HG02798 (cell line): ENCODE data around the gene GALNT17.

ENCODE experiments used
- ATAC-seq: cut with Tn5 transposase; IDR thresholded peaks from one replicate; pipeline ENCODE4 v1.9.1; 2021; ENCODE audit warnings: mild to moderate bottlenecking; ENCODE audit not compliant: unreplicated experiment, poor library complexity

Gene GALNT17

DNA sequence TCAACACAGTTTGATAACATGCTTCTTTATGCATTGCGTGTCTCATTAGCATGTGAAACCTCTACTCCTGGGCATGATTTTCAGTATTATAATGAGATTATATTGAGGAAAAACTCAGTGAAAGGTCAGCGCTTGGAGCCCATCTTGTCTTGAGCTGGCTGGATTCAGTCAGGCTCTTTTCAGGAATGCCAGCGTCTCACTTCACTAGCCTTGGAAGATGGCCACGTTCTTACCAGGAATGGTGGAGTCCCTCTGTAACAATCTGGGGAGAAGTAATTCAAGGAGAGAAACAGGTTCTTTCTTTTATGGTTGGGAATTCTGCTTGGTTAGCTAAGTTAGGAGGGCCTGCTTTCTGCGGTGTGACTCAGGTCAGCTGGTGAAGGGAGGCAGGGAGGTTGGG is 241.0 kb downstream of the GALNT17 start:
- no peak for ATAC-seq

DNA sequence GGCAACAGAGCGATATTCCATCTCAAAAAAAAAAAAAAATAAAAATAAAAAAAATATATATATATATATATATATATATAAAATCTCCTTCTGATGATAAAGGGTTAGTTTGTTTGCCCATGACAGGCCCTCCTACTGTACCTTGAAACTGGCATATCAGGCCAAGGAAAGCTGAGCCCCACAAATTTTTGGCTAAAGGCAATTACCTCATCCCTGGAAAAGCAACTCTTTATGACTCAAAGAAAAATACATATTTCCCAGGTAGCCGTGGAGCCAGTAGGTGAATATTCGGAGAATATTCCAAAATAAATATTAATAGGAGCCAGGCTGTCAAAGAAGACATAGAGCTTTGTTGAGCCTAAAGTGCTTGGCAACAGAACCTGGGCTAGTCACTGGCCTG is 245.1 kb downstream of the GALNT17 start:
- ATAC-seq, result no peak

DNA sequence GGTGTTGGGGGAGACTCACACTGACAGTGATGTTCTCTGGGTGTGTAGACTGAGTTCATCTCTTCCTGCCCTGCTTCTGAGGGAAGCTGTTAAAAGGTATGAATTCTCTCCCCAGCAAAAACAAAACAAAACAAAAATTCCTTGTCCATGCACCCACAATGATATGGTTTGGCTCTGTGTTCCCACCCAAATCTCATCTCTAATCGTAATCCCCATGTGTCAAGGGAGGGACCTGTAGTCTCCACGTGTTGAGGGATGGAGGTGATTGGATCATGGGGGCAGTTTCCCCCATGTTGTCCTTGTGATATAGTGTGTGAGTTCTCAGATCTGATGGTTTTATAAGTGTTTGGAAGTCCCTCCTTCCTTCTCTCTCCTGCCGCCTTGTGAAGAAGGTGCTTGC is 245.5 kb downstream of the GALNT17 start:
- no peak for ATAC-seq

DNA sequence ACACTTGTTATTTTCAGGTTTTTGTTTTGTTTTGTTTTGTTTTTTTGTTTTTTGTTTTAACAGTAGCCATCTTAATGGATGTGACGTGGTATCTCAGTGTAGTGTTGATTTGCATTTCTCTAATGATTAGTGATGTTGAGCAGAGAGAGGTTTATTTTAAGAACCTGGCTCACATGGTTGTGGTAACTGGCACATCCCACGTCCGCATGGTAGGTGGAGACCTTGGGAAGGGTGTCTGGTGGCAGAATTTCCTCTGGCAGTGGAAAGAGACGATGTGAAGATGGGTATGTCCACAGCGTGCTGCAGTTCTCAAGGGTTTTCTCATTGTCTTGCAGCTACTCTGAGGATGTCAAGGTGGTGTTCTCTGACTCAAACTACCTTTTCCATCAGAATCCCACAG is 252.2 kb downstream of the GALNT17 start:
- ATAC-seq, result no peak

DNA sequence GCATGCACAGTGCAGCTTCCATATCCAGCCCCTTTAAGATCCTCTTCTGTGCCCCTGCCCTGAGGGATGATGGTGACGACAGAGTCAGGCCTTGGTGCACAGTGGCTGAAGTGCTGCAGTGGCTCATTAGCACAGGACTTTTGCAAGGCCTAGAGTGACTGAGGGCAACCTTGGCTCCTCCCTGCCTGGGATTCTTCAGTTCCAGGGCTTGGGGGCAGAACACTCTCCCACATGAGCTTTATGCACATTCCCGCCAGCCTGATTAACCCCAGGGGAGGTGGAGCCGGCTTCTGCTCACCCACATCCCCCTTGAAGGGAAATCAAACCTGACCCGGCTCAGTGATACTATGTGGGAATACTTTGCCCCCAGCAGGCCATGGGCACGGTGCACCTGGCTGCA is 253.4 kb downstream of the GALNT17 start:
- no peak for ATAC-seq

DNA sequence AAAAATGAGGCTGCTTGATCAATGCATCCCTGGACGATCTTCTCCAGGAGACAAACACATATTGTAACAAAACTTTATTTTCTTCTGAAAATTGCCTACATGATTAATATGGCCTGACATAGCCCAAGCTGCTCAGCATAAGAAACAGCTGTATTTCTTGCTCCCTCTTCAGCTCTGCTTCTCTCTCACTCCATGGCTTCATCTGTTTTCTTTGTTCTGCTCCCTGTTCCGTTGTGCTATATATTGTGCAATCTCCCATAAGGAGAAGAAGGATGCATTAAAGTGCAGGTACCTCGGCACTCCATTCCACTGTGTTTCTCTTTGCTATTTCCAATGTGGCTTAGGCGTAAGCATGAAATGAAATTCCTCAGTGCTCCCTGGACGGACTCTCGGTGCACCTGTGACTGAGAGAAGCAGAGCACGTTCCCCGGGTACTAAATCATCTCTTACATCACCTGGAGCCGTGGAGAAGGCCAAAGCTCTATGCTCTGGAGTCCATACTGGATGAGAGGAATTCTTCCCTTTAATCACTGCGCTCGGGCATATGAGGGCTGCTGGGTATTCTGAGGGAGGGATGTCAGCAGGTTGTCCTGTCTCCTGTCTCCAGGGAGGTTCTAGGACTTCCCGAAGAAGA is 254.3 kb downstream of the GALNT17 start:
- ATAC-seq, result no peak

DNA sequence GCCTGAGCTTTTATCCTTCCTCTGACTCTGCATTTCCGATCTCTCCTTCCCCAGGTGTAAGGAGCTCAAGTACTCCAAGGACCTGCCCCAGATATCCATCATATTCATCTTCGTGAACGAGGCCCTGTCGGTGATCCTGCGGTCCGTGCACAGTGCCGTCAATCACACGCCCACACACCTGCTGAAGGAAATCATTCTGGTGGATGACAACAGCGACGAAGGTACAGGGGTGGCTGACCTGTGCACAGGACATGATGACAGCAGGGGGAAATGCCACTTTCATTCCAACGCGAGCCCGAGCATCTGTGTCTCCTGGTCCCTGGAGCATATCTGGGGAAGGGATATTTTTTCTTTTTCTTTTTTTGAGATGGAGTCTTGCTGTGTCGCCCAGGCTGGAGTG is 256.2 kb downstream of the GALNT17 start:
- no peak for ATAC-seq

DNA sequence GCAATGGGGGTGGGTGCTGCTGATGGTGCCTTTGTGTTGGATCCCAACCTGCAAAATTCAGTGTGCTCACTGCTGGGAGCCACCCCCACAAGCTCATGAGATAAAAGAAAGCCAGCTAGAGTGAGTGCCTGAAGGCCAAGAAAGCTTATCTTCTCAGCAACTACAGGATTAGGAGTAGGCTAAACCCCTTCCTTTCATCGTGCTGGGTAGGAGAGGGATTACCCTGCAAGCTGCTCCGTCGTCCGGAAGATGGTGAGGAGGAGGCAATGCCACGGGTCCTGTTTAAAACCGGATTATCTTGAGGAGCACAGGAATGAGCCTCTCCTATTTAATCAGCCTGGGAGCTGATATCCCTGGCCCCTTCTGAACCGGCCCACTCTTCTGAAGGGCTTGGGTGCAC is 258.0 kb downstream of the GALNT17 start:
- no peak for ATAC-seq

DNA sequence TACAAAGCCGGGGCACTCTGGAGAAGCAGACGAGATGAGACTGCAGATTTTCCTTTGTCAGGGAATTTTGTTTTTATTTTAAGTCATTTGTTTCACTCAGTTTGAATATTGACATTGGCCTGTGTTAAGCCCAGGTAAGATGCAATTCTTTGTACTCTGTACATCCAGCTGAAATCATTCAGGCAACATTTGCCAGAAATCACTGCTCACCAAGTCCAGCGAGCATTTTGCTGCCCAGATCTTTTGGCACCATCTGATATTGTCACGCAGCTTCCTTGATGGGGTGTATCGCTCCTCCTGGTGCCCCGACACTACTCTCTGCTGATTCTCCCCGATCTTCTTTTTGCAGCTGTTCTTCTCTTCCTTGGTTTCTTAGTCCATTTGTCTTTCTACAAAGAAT is 261.7 kb downstream of the GALNT17 start:
- no peak for ATAC-seq

DNA sequence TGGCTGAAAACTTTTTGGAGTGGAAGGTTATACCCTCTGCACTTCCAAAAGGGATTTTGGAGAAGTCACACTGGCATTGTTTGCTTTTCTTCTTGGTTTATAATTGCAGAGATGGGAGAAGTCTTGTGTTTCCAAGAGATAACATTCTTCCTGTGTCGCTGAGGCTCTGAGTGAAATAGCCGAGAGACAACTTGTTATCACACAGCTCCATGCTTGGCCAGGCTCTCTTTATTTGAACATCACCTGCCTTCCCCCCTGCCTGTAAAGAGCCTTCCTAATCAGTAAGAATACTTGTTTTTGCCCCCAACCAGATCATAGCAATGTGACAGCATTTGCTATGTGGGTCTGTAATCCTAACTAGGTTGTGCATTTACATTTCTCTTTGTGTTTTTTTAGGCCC is 270.7 kb downstream of the GALNT17 start:
- ATAC-seq, result no peak

DNA sequence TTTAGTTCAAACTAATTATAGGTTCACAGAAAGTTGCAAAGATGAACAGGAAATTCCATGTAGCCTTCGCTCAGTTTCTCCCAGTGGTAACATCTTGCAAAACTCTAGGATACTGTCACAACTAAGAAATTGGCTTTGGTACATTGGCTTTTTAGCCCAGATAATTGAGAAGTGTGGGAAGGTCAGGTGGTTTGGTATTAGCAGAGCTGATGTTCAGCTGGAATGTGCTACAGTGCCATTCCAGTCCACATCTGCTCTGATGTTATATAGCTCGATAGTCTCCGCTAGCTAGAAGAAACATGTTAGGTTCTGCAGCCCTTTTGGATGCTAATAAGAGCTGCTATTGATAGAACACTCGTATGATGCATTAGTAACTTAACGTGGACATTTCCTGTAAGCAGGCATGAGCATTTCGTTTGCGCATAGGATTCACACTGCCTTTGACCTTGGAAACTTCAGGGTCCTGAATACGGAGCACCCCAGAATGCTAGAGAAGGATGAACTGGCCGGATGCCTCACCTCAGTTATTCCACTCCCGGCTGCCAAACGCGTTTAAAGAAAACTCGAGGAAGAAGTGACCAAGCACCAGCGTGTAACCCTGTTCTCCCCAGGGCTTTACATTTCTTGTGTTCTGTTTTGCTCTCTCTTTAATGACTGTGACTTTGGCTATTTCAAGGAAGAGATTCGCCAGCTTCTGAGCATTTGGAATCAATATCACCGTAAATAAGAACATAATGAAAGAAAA is 271.4 kb downstream of the GALNT17 start:
- no peak for ATAC-seq

DNA sequence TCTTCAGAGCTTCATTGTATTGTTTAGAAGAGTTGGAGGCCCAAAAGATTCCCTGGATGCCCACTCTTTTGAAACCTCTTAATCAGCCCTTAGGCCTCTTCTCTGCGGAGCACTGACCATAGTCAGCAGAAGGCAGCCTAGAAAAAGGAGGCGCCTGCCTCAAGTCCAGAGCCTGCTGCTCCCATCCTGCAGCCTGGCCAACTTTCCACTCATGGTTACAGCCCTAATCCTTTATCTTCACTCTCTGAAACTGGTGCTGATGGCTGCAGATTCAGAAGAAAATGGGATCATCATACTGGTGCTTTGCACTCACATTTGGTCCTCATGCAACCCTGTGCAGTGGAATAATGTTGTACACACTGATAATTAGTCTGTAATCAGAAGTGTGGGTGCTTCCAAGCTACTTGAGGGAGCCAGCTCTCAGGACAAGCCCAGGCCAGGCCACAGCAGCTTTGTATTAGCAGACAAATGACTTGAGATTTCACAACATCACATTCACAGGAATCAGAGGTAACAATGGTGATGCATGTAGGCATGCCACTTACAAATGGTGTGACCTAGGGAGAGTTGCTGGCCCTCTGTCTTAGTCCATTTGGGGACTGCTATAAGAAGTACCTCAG is 272.9 kb downstream of the GALNT17 start:
- no peak for ATAC-seq

DNA sequence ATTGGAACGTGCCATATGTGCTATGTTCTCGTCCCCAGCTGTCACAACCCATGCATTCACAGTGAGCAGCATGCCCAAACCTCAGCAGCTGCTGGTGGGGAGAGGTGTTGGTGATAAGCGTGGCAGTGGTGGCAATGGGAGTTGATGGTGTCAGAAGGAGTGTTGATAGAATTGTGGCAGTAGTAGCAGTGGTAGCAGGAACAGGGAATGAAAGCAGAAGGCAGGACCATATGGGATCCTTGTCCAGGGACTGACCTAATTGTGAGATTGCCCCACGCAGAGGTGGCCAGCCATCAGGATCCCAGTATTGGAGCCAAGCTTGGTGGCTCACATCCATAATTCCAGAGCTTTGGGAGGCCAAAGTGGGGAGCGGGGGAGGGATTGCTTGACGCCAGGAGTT is 276.3 kb downstream of the GALNT17 start:
- no peak for ATAC-seq

DNA sequence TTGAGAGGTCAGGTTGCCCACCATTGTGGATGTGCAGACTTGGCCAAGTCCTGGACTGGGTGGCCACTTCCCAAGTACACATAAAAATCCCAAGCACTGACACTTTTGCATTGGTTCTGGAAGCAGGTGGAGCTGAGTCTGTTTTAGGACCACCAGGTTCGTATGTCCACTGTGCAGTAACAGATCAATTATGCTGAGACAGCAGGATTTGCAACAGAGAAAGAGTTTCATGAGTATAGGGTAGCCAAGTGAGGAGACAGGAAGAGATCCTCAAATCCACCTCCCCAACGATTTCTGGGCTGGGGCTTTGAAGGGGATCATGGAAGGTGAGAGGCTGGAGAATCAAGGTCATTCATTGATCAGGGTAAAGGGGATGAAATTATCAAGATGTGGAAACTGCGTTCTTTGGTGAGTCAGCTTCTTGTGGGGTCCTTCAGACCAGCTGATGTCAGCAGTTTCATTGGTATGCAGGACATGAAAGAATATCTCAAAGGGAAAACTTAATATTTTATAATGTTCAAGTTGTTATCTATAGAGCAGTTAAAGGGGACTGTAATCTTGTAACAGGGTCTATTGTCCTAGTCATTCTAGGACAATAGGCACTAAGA is 277.7 kb downstream of the GALNT17 start:
- no peak for ATAC-seq

DNA sequence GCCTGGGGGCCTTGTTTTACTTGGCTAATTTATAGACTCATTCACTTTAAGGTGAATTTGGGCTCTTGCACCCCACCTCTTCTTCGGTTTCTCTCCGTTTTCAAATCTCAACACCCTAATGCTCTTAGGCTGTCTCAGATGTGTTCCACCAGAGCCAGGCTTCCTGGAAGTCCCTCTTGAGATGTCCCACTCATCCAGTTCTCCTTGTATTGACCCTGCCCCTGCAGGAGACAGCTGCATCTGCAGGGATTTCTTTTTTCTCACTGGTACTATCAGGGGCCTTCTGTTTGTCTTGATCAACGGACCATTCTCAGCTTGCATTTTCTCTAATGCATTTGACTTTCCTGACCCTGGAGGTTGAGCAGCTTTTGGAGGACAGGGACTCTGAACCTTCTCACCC is 279.5 kb downstream of the GALNT17 start:
- ATAC-seq, result no peak

DNA sequence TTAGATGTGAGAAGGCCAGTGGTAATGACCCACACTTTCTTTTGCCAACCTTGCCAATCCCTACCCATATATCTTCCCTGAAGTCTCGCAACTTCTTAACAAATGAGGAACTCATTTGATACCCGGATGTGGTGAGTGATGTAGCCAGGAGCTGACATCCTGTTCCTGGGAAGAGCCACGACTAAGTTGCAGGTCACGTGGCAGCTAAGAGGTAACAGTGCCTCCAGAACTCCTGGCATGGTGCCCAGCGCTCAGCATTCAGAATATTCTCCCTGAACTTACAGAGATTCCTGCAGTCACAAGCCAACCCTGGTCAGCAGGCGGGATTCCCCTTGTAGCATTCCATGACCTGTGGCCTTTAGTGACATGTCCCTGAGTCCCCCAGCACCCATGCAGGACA is 282.5 kb downstream of the GALNT17 start:
- ATAC-seq, result no peak

DNA sequence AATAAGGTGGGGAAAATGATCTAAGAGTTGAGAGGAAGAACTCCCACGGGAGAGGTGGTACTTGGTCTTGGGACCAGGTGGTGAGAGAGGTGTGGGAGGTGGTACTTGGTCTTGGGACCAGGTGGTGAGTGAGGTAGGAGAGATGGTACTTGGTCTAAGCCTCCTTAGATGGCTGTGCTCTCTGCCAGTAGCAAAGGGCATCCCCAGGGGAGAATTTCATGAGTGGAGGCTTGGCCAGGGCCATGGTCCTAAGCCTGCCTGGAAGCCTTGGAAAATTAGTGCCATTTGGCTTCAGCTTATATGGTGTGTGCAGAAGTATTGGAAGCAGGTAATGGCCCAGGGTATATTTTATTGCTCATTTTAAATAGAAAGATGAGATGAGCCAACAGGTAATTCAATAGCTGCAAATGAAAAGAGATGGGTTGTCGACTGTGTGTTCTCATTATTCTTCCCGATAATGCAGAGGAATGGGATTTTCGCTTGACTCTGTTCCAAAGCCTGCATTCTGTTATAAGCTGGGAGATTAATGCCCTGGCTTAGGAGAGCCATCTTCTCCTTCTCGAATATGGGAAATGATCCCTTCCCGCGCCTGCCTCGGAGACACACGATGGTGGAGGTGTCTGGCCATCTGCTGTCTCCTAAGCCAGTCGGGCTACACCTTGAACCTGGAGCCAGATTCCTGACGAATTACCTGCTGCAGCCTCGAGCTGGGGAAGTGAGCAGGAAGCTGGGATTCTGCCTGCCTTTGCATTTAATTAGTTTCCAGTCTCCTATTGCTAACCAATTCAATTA is 287.8 kb downstream of the GALNT17 start:
- ATAC-seq, result no peak

DNA sequence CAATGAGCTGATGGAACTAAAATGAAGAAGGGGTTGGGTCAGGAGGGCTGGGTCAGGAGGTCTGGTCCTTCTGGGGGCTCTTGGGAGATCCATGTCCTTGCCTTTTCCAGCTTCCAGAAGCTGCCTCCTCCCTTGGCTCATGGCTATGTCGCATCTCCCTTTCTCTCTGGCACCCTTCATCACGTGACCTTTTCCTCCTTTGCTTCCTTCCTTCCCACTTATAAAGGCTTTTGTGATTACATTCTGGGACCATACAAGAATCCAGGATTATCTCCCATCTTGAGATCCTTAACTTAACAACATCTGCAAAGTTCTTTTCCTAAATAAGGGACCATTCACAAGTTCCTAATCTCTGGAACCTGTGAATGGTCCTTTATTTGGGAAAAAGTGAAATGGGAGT is 290.2 kb downstream of the GALNT17 start:
- no peak for ATAC-seq

DNA sequence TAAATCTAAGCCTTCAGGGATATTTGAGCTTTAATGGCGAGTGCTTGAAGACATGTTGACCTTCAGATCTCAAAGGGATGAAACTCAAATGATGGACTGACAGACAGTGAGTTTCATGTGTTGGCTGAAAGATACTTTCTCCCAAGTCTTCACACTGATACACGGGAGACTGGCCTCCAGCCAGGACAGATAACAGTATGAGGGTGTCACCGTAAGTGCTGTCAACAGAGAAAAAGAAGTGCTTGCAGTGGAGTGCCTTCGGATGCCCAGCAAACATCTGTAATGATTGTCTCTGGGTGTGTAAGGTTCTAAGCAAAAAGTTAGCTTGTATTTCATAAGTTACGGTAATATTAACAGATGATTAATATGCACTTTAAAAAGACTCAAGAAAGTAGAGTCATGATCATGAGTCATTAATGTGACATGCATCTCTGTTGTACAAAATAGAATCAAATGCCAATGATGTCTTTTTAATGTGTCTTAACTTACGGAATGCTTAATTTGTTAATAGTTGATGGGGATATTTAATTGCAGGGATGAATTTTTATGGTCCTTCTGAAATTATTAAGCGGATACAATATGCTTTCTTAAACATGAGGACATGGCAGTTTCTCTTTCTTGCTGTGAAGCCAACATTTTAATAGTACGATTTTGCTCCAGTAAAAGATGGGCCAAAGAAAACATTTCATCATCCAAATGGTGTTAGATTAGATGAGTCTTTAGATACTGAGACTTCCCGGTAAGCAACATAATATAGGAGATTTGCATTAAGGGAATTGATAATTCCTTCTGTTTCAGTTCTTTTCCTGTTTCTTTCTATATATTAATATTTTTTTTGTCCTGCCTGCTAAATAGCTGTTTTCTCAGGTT is 292.5 kb downstream of the GALNT17 start:
- no peak for ATAC-seq

DNA sequence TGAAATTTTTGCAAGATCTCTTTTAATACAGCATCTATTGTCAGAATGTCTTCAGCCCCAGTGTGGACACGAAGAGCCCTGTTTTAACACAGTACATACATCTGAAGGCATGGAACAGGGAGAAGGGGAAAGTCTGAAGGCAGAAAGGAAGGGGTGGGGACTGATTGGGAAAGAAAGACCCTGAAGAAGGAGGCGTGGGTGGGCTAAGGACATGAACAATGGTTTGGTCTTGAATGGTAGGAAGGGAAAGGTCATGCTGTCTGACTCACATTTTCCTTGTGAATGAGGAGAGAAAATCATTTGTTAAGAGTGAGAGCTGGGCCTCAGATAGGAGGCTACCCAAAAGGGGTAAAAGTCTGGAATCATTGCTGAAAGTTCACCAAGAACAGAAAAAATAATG is 297.1 kb downstream of the GALNT17 start:
- no peak for ATAC-seq
